Ishikawa (cell line): ENCODE data around the gene ASTN2.

Experiments used
- CEBPB ChIP-seq: IDR thresholded peaks from 2 replicates; pipeline ENCODE4 v1.6.1; 2012
- CREB1 ChIP-seq: IDR thresholded peaks from 2 replicates; pipeline ENCODE4 v1.6.1; 2012; ENCODE audit warnings: low read depth
- NFIC ChIP-seq: IDR thresholded peaks from 2 replicates; pipeline ENCODE4 v1.6.1; 2012
- RAD21 ChIP-seq: IDR thresholded peaks from 2 replicates; pipeline ENCODE4 v1.6.1; 2012; ENCODE audit warnings: low read depth
- TAF1 ChIP-seq: IDR thresholded peaks from 2 replicates; pipeline ENCODE4 v1.6.1; 2012; ENCODE audit warnings: low read depth, mild to moderate bottlenecking
- TF ChIP-seq, protein P1 (sequence below): IDR thresholded peaks from 2 replicates; pipeline ENCODE4 v1.6.1; 2012; ENCODE audit warnings: low read depth, mild to moderate bottlenecking
- TF ChIP-seq, protein P2 (sequence below): IDR thresholded peaks from 2 replicates; pipeline ENCODE4 v1.6.1; 2012

GRCh38 chr9:116461632-116462031 is 953.2 kb downstream of the ASTN2 start:
- TF ChIP-seq TAF1 (no peak), RAD21 (no peak), CREB1 (no peak), NFIC (no peak), CEBPB (no peak)
- TF ChIP-seq, protein P1, sequence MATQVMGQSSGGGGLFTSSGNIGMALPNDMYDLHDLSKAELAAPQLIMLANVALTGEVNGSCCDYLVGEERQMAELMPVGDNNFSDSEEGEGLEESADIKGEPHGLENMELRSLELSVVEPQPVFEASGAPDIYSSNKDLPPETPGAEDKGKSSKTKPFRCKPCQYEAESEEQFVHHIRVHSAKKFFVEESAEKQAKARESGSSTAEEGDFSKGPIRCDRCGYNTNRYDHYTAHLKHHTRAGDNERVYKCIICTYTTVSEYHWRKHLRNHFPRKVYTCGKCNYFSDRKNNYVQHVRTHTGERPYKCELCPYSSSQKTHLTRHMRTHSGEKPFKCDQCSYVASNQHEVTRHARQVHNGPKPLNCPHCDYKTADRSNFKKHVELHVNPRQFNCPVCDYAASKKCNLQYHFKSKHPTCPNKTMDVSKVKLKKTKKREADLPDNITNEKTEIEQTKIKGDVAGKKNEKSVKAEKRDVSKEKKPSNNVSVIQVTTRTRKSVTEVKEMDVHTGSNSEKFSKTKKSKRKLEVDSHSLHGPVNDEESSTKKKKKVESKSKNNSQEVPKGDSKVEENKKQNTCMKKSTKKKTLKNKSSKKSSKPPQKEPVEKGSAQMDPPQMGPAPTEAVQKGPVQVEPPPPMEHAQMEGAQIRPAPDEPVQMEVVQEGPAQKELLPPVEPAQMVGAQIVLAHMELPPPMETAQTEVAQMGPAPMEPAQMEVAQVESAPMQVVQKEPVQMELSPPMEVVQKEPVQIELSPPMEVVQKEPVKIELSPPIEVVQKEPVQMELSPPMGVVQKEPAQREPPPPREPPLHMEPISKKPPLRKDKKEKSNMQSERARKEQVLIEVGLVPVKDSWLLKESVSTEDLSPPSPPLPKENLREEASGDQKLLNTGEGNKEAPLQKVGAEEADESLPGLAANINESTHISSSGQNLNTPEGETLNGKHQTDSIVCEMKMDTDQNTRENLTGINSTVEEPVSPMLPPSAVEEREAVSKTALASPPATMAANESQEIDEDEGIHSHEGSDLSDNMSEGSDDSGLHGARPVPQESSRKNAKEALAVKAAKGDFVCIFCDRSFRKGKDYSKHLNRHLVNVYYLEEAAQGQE = no peak
- TF ChIP-seq, protein P2, sequence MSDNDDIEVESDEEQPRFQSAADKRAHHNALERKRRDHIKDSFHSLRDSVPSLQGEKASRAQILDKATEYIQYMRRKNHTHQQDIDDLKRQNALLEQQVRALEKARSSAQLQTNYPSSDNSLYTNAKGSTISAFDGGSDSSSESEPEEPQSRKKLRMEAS = no peak
